ENCODE data around the gene CCDC146.

- no peak for TF ChIP-seq POLR2AphosphoS5 (IDR thresholded peaks at IDR 0.05)
- TF ChIP-seq, protein P1, sequence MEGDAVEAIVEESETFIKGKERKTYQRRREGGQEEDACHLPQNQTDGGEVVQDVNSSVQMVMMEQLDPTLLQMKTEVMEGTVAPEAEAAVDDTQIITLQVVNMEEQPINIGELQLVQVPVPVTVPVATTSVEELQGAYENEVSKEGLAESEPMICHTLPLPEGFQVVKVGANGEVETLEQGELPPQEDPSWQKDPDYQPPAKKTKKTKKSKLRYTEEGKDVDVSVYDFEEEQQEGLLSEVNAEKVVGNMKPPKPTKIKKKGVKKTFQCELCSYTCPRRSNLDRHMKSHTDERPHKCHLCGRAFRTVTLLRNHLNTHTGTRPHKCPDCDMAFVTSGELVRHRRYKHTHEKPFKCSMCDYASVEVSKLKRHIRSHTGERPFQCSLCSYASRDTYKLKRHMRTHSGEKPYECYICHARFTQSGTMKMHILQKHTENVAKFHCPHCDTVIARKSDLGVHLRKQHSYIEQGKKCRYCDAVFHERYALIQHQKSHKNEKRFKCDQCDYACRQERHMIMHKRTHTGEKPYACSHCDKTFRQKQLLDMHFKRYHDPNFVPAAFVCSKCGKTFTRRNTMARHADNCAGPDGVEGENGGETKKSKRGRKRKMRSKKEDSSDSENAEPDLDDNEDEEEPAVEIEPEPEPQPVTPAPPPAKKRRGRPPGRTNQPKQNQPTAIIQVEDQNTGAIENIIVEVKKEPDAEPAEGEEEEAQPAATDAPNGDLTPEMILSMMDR (IDR thresholded peaks at IDR 0.05 in 8 of 11, conservative IDR thresholded peaks at IDR 0.05 in 3 of 11) = no peak
These were observed 153.7 kb downstream of the CCDC146 start for GRCh38 chr7:77276120-77276519.

All from spleen (tissue), 7 donors.